Measurements from ENCODE around the gene PWWP2B.

- TF ChIP-seq, protein P1, sequence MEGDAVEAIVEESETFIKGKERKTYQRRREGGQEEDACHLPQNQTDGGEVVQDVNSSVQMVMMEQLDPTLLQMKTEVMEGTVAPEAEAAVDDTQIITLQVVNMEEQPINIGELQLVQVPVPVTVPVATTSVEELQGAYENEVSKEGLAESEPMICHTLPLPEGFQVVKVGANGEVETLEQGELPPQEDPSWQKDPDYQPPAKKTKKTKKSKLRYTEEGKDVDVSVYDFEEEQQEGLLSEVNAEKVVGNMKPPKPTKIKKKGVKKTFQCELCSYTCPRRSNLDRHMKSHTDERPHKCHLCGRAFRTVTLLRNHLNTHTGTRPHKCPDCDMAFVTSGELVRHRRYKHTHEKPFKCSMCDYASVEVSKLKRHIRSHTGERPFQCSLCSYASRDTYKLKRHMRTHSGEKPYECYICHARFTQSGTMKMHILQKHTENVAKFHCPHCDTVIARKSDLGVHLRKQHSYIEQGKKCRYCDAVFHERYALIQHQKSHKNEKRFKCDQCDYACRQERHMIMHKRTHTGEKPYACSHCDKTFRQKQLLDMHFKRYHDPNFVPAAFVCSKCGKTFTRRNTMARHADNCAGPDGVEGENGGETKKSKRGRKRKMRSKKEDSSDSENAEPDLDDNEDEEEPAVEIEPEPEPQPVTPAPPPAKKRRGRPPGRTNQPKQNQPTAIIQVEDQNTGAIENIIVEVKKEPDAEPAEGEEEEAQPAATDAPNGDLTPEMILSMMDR (IDR thresholded peaks at IDR 0.05), result no peak
- no peak for TF ChIP-seq POLR2A (IDR thresholded peaks at IDR 0.05)
These were observed 25.1 kb downstream of the PWWP2B start for GRCh38 chr10:132421847-132422751.

Data from esophagus squamous epithelium (tissue), 4 donors.